Hippocampal formation (tissue), 2 donors: ENCODE measurements around the gene RGMA.

Experiments used
- DNase-seq, 2 donors: peaks; one replicate each; lab custom pipeline; 2025; lab: John Stamatoyannopoulos, UW

RGMA gene

GRCh38 chr15:93017526-93017925 is 71.5 kb downstream of the RGMA start:
- DNase-seq, result no peak

- no peak for DNase-seq
Measured at GRCh38 chr15:93012786-93013185, 76.2 kb downstream of the RGMA start.

DNA sequence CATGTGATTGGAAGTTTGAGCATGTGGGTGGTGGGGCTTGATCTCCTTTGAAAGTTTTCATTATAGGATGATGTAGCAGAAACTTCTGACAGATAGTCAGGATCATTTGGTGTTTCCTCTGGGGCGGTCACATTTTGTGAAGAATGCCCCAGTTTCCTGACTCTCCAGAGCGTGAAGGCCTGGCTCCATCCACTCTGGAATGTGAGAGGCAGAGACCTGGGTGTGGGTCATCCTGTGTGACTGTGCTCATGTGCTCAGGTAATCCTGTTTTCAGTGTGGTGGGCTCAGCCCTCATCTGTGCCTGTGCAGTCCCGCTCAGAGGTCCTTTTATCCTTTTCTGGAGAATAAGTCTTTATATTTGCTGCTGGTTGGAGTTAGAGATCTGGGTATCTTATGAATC is 81.0 kb downstream of the RGMA start:
- DNase-seq, result no peak

DNA sequence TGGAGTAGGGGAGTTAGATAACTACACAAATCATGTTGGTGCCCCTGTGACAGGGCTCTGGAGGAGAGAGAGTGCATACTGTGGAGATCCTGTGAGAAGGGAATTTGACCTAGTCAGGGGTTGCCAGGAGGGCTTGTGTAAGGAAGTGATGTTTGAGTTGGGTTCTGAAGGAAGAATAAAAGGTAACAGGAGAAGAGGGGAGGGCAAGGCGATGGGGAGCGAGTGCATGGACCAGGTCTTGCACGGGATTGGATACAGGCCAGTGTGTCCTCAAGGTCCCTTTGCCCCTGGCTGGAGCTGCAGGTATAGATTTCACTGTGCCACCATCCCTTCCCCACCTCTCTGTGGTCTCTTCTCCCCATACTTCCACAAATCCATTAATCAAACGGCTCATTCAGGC is 83.9 kb downstream of the RGMA start:
- no peak for DNase-seq

GRCh38 chr15:93001881-93002280 is 87.1 kb downstream of the RGMA start:
- DNase-seq, result no peak

DNA sequence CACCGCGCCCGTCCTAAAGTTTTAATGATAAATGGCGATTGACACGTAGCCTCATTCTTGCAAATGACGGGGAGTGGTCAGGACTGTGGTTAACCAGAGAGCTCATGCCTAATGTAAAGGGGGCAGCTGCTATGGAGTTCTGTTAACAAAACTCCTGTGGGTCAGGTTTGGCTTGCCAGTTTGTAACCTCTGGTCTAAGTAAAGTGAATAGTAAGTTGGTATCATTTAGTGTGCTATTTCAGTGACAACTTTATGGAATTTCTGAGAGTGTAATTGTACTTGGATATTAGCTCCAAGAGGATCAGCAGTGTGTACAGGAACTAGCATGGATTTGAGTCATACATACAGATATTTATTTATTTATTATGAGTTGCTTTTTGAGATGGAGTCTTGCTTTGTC is 87.9 kb downstream of the RGMA start:
- DNase-seq, result no peak

GRCh38 chr15:92997821-92998220 is 91.2 kb downstream of the RGMA start:
- DNase-seq, result no peak

DNA sequence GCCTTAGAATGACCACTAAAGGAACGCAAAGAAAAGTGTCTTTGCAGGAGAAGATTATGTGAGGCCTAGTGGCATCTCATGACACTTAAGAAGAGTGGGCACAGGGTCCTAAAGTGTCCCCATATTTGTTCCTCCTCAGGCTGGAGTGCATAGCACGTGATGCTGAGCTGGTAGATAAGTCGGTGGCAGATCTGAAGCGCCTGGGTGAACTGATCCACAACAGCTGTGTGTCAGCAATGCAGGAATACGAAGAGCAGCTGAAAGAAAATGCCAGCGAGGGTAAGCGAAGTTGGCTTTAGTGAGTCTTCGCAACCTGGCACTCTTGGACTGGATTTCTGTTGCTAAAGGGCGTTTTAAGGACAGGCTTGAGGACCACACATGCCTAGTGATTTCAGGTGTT is 96.3 kb downstream of the RGMA start:
- no peak for DNase-seq

DNA sequence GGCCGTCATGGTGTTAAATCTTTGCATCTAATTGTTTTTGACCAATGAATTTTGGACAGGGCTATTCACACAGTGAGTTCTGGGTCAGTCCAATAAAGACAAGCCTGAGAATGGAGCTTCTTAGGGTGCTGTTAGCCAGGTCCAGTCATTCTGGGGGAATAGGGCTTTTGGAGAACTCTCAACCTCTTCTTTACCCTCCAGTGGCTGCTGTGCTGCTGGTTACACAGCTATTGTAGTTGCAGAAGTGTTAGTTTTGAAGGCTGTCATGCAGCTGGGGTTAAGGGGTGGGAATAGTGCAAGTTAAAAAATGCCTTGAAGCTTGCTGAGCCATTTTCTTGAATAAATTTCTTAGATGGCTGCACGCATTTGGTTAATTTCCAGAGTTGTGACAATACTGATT is 99.0 kb downstream of the RGMA start:
- DNase-seq, result no peak

DNA sequence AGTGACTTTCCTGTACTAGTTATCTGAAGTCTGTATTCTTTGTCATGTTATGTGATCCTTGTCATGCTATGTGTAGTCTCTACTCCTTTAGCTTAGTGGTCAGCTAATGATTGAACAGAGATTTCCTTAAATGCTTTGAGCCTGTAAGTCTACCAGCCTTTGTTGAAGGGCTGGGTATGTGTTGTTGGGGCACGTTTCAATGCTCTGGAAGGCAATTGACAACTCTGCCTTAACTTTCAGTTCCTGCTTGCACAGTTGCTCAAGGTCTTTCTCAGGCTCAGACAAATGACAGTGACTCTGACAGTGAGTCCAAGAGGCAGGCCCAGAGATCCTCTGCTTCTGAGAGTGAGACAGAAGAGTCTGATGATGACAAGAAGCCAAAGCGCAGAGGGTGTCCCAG is 99.5 kb downstream of the RGMA start:
- DNase-seq, result no peak
